B cell (primary cell): Measurements from ENCODE around the gene COQ10A. TPM values are rescaled to one million over a fixed set of nuclear protein-coding genes. Genes with fewer than 3 reads are reported as not detected.

Source experiments
- ATAC-seq: fragments of 200-7000 bp; cut with Tn5 transposase; one replicate; pipeline ENCODE4 v1.10.0; 2021; ENCODE audit warnings: low read depth, mild to moderate bottlenecking, moderate number of reproducible peaks, moderate library complexity
- CTCF ChIA-PET: fragments of 350-600 bp; sonication (Branson Sonifier 250); formaldehyde crosslinking; loops from one replicate; lab custom pipeline; 2021; ENCODE audit warnings: antibody characterized with exemption, inconsistent platforms; lab: Charles Lee
- POLR2A ChIA-PET: fragments of 350-600 bp; sonication (Branson Sonifier 250); formaldehyde crosslinking; loops from one replicate; lab custom pipeline; 2021; ENCODE audit warnings: antibody characterized with exemption; lab: Charles Lee
- DNase-seq: peaks from one replicate; pipeline ENCODE4 v3.0.0; 2013
- H2AFZ ChIP-seq: 2 replicates; pipeline ENCODE4 v1.6.1; 2012; ENCODE audit warnings: mild to moderate bottlenecking, low read depth, low read length; ENCODE audit not compliant: insufficient read depth, poor library complexity, severe bottlenecking
- H3K27ac ChIP-seq, 2 donors: 1 replicate in 1 of 2; 2 replicates in 1 of 2; pipeline ENCODE4 v1.5.1; 2012 to 2013; ENCODE audit warnings: low read length in 2 of 2, mild to moderate bottlenecking in 2 of 2, moderate library complexity in 1 of 2
- H3K27me3 ChIP-seq, 4 experiments: fragments of 200-600 bp in 1 of 4; sonication (generic) in 1 of 4; replicated peaks in 1 of 4; 1 replicate in 2 of 4; 2 replicates in 2 of 4; pipeline versions ENCODE4 v1.6.1 to v1.7.0; 2013 to 2016; ENCODE audit warnings: low read length in 3 of 4, mild to moderate bottlenecking in 2 of 4, mixed read lengths in 1 of 4, moderate library complexity in 1 of 4; ENCODE audit not compliant: insufficient read depth in 4 of 4, control insufficient read depth in 3 of 4; ENCODE audit errors: control extremely low read depth in 1 of 4
- H3K36me3 ChIP-seq, 2 experiments: replicated peaks in 1 of 2; 1 replicate in 1 of 2; 2 replicates in 1 of 2; pipeline versions ENCODE4 v1.6.1 to v1.7.1; 2013; ENCODE audit warnings: low read length in 1 of 2; ENCODE audit not compliant: insufficient read depth in 2 of 2, control insufficient read depth in 1 of 2; ENCODE audit errors: control extremely low read depth in 1 of 2, extremely low read depth in 1 of 2
- H3K4me1 ChIP-seq, 2 donors: fragments of 200-600 bp in 1 of 2; sonication (generic) in 1 of 2; 1 replicate in 1 of 2; 2 replicates in 1 of 2; pipeline versions ENCODE4 v1.5.1 to v1.6.1; 2013 to 2017; ENCODE audit warnings: low read length in 2 of 2; ENCODE audit not compliant: control insufficient read depth in 2 of 2, insufficient read depth in 2 of 2
- H3K4me2 ChIP-seq: replicated peaks from 2 replicates; pipeline ENCODE3; 2012; ENCODE audit warnings: mild to moderate bottlenecking, low read depth, low read length; ENCODE audit not compliant: poor library complexity, severe bottlenecking
- H3K4me3 ChIP-seq, 5 experiments: fragments of 200-600 bp in 1 of 5; sonication (generic) in 1 of 5; 1 replicate in 3 of 5; 2 replicates in 2 of 5; pipeline versions ENCODE4 v1.5.1 to v1.7.0; 2011 to 2016; ENCODE audit warnings: low read length in 4 of 5, mild to moderate bottlenecking in 4 of 5, low read depth in 2 of 5, control low read depth in 1 of 5, moderate library complexity in 1 of 5; ENCODE audit not compliant: insufficient read depth in 1 of 5; ENCODE audit errors: control extremely low read depth in 1 of 5, extremely low read depth in 1 of 5
- H3K79me2 ChIP-seq: fragments of 200-600 bp; sonication (generic); one replicate; pipeline ENCODE4 v1.6.0; 2016; ENCODE audit warnings: low read length; ENCODE audit not compliant: control insufficient read depth, insufficient read depth
- H3K9ac ChIP-seq: fragments of 200-600 bp; sonication (generic); 2 replicates; pipeline ENCODE4 v1.6.1; 2017; ENCODE audit warnings: mild to moderate bottlenecking, low read length, moderate library complexity
- H3K9me3 ChIP-seq, 3 donors: one replicate each; pipeline versions ENCODE4 v1.6.1 to v1.7.1; 2013; ENCODE audit warnings: low read length in 2 of 3; ENCODE audit not compliant: control insufficient read depth in 2 of 3, insufficient read depth in 1 of 3; ENCODE audit errors: control extremely low read depth in 1 of 3
- H4K20me1 ChIP-seq: 2 replicates; pipeline ENCODE4 v1.6.0; 2012; ENCODE audit warnings: mild to moderate bottlenecking, low read length; ENCODE audit not compliant: insufficient read depth, control insufficient read depth, poor library complexity, severe bottlenecking
- H3K27ac Mint-ChIP-seq: one replicate; pipeline ENCODE4 v1.8.0; 2021; ENCODE audit warnings: mixed read lengths
- H3K27me3 Mint-ChIP-seq: one replicate; pipeline ENCODE4 v1.8.0; 2021; ENCODE audit warnings: mixed read lengths
- H3K4me1 Mint-ChIP-seq: one replicate; pipeline ENCODE4 v1.8.0; 2021; ENCODE audit warnings: mixed read lengths
- H3K4me3 Mint-ChIP-seq: one replicate; pipeline ENCODE4 v1.8.0; 2021; ENCODE audit warnings: mixed read lengths
- H3K9me3 Mint-ChIP-seq: one replicate; pipeline ENCODE4 v1.8.0; 2022; ENCODE audit warnings: mixed read lengths; ENCODE audit not compliant: insufficient read depth
- CTCF ChIP-seq: fragments of 200-600 bp; IDR thresholded peaks from one replicate; pipeline ENCODE4 v1.8.0; 2022; ENCODE audit warnings: antibody characterized with exemption, mild to moderate bottlenecking
- EZH2 ChIP-seq: IDR thresholded peaks from 2 replicates; pipeline ENCODE4 v1.6.1; 2012; ENCODE audit warnings: borderline replicate concordance, low read depth, mild to moderate bottlenecking, moderate library complexity, low read length; ENCODE audit not compliant: insufficient read depth, poor library complexity, severe bottlenecking
- WGBS: methylation state at CpG from one replicate; pipeline ENCODE4 v1.1.5; 2013; ENCODE audit warnings: missing lambda C conversion rate; ENCODE audit not compliant: insufficient coverage; 5-methylcytosine and 5-hydroxymethylcytosine counted together
- intact Hi-C: fragments of 100-400 bp; cut with micrococcal nuclease; formaldehyde crosslinking; loops from one replicate; pipeline ENCODE4 v1.10.0; 2022
- polyA plus RNA-seq: library from polyadenylated mRNA; depleted of rRNA; stranded (reverse); fragments of >200 nt; gene quantifications from 2 replicates; pipeline ENCODE4 v1.2.3, GENCODE V29; 2012
- total RNA-seq, 2 donors: library from RNA; stranded (reverse); fragments of 120-200 nt in 1 of 2; gene quantifications; 1 replicate in 1 of 2; 2 replicates in 1 of 2; pipeline versions ENCODE4 v1.2.3 to v1.2.4, GENCODE V29; 2013 to 2022

The COQ10A gene
- total and polyA plus RNA-seq, 2 donors (not counting 1 experiment from before 2014, with no cell fraction given), result 73.5 to 73.6 TPM

- no peaks in the 10 kb centered on the region for H3K4me1 Mint-ChIP-seq
- no peaks in the 10 kb centered on the region for H3K27me3 Mint-ChIP-seq
- H3K27me3 ChIP-seq, result no peaks in the 10 kb centered on the region
- H3K36me3 ChIP-seq, result peaks cover 9 to 65% of the 10 kb centered on the region in 2 experiments
- peaks cover 6% of the 10 kb centered on the region for H3K79me2 ChIP-seq
- ChIA-PET CTCF (interaction anchor here (1.0 kb wide), 1 partner anchor 186 kb away, joined by 3 read pairs; no protein-coding TSS in a partner anchor), POLR2A (no interaction called here)
- no peaks in the 10 kb centered on the region for H3K9me3 Mint-ChIP-seq
- no peak overlapping the region for H3K27ac ChIP-seq
- H3K4me2 ChIP-seq, result no peak overlapping the region
- no peak overlapping the region for H3K9ac ChIP-seq
- H3K9me3 ChIP-seq, result no peaks in the 10 kb centered on the region
- DNase-seq (no peak), ATAC-seq (no peak)
- H3K4me3 ChIP-seq, result no peak overlapping the region
- H3K27ac Mint-ChIP-seq, result no peak overlapping the region
- no peaks in the 10 kb centered on the region for H4K20me1 ChIP-seq
- TF ChIP-seq EZH2 (no peak), CTCF (no peak)
- H3K4me1 ChIP-seq, result no peaks in the 10 kb centered on the region
- intact Hi-C loops, result no loop called here
- no peak overlapping the region for H3K4me3 Mint-ChIP-seq
- H2AFZ ChIP-seq, result no peak overlapping the region
Observed at GRCh38 chr12:56280849-56281248, 14.1 kb downstream of the COQ10A start.

- no peak overlapping the region for H3K27ac ChIP-seq
- ATAC-seq (no peak), DNase-seq (no peak)
- peaks cover 3% of the 10 kb centered on the region for H3K4me1 Mint-ChIP-seq
- no peak overlapping the region for H3K4me3 ChIP-seq
- TF ChIP-seq CTCF (no peak), EZH2 (no peak)
- H3K4me2 ChIP-seq, result no peak overlapping the region
- H3K4me3 Mint-ChIP-seq, result no peak overlapping the region
- H4K20me1 ChIP-seq, result no peaks in the 10 kb centered on the region
- no peak overlapping the region for H2AFZ ChIP-seq
- peaks cover 4 to 66% of the 10 kb centered on the region in 2 experiments for H3K36me3 ChIP-seq
- WGBS, result 100% methylated on average over 2 of the region's 6 CpGs
- ChIA-PET POLR2A (no interaction called here), CTCF (interaction anchor here (1.1 kb wide), 1 partner anchor 182 kb away, joined by 3 read pairs; no protein-coding TSS in a partner anchor)
- no peaks in the 10 kb centered on the region for H3K4me1 ChIP-seq
- H3K9ac ChIP-seq, result no peak overlapping the region
- H3K79me2 ChIP-seq, result peaks cover 13% of the 10 kb centered on the region
- H3K9me3 Mint-ChIP-seq, result no peaks in the 10 kb centered on the region
- intact Hi-C loops, result no loop called here
- H3K27me3 Mint-ChIP-seq, result no peaks in the 10 kb centered on the region
- no peak overlapping the region for H3K27ac Mint-ChIP-seq
- no peaks in the 10 kb centered on the region for H3K9me3 ChIP-seq
- H3K27me3 ChIP-seq, result no peaks in the 10 kb centered on the region
Observed at GRCh38 chr12:56282030-56282429, 15.3 kb downstream of the COQ10A start.
